AG04449 (cell line): Measurements from ENCODE around the gene CCNB1.
"Not testable (repeated sequence)": the region's sequence is repeated elsewhere in the genome, so short reads cannot be mapped to it uniquely, and the experiment has no call there.

Source experiments
- CTCF ChIA-PET: fragments of 350-600 bp; formaldehyde crosslinking; extraction: SDS; loops from one replicate; lab custom pipeline; 2021; ENCODE audit warnings: antibody characterized with exemption; lab: Yijun Ruan, JAX
- POLR2A ChIA-PET: fragments of 400-600, 350-600 bp; formaldehyde crosslinking; extraction: SDS; loops from one replicate; lab custom pipeline; 2020; ENCODE audit warnings: antibody characterized with exemption, inconsistent platforms; lab: Yijun Ruan, JAX
- DNase-seq: peaks from one replicate; pipeline ENCODE4 v3.0.0-alpha.2; 2010; ENCODE audit warnings: low read depth, low spot score
- H3K4me3 ChIP-seq: 2 replicates; pipeline ENCODE4 v1.5.1; 2011; ENCODE audit warnings: low read depth, mild to moderate bottlenecking, control low read depth, low read length
- CTCF ChIP-seq: IDR thresholded peaks from one replicate; pipeline ENCODE4 v1.5.1; 2011; ENCODE audit warnings: mild to moderate bottlenecking, moderate library complexity, low read length, control low read depth, inconsistent platforms; ENCODE audit not compliant: insufficient read depth; ENCODE audit errors: missing control alignments

CCNB1 gene

GRCh38 chr5:69213513-69214215 is 46.7 kb downstream of the CCNB1 start:
- ChIA-PET CTCF (no interaction called here), POLR2A (no interaction called here)
- H3K4me3 ChIP-seq = no peak overlapping the region
- TF ChIP-seq CTCF = no peak
- DNase-seq = no peak

- no peak for TF ChIP-seq CTCF
- ChIA-PET CTCF (interaction anchor here (1.1 to 1.2 kb wide), 2 partner anchors 9 to 123 kb away, joined by 3 to 4 read pairs; partner anchors contain the start of gene SLC30A5), POLR2A (no interaction called here)
These were observed 50.2 kb downstream of the CCNB1 start for GRCh38 chr5:69217151-69217511.

GRCh38 chr5:69217548-69218526 is 50.9 kb downstream of the CCNB1 start:
- DNase-seq = no peak
- ChIA-PET CTCF (interaction anchor here (1.1 kb wide), 1 partner anchor 124 kb away, joined by 3 read pairs; the partner anchor contains the start of gene SLC30A5), POLR2A (no interaction called here)
- TF ChIP-seq CTCF = peak; percentile 16
- peak overlapping the region; percentile 99 for H3K4me3 ChIP-seq

More at GRCh38 chr5:69217151-69217511, 50.2 kb downstream of the CCNB1 start:
- peak overlapping the region; percentile 99 for H3K4me3 ChIP-seq
- no peak for DNase-seq

- no peak for TF ChIP-seq CTCF
- ChIA-PET CTCF (no interaction called here), POLR2A (no interaction called here)
- no peak overlapping the region for H3K4me3 ChIP-seq
- no peak for DNase-seq
These were observed 53.0 kb downstream of the CCNB1 start for GRCh38 chr5:69219939-69220338.

GRCh38 chr5:69220371-69220770 is 53.4 kb downstream of the CCNB1 start:
- POLR2A ChIA-PET, H3K4me3 ChIP-seq, DNase-seq, CTCF ChIA-PET: not testable (repeated sequence)

GRCh38 chr5:69220833-69221232 is 53.9 kb downstream of the CCNB1 start:
- not testable (repeated sequence) for H3K4me3 ChIP-seq, DNase-seq

GRCh38 chr5:69224520-69224919 is 57.6 kb downstream of the CCNB1 start:
- ChIA-PET POLR2A (no interaction called here), CTCF (no interaction called here)
- no peak overlapping the region for H3K4me3 ChIP-seq
- no peak for TF ChIP-seq CTCF
- no peak for DNase-seq

More at GRCh38 chr5:69220833-69221232, 53.9 kb downstream of the CCNB1 start:
- CTCF ChIA-PET, POLR2A ChIA-PET: not testable (repeated sequence)
